HCT116 (cell line): ENCODE data around the gene MYO1B. TPM values are rescaled to one million over a fixed set of nuclear protein-coding genes. Genes with fewer than 3 reads are reported as not detected.
A peak's percentile ranks its signal among the peaks of the same experiment; 100 is the strongest.

Experiments used
- ATAC-seq: fragments of 200-7000 bp; cut with Tn5 transposase; 2 replicates; pipeline ENCODE4 v1.9.1; 2020; ENCODE audit warnings: mild to moderate bottlenecking, moderate library complexity
- BruUV-seq: library from RNA; stranded (reverse); fragments of 400-500 nt; replicated peaks from 2 replicates; lab custom pipeline; 2021; lab: Mats Ljungman, UMichigan
- CTCF ChIA-PET: fragments of 300-600 bp; sonication (Branson Sonifier 250); formaldehyde crosslinking; loops from one replicate; lab custom pipeline; 2021; ENCODE audit warnings: antibody characterized with exemption; lab: Charles Lee
- POLR2A ChIA-PET: fragments of 300-600, 350-600 bp; sonication (Branson Sonifier 250); formaldehyde crosslinking; loops from one replicate; lab custom pipeline; 2021; ENCODE audit warnings: antibody characterized with exemption; lab: Charles Lee
- RAD21 ChIA-PET, 2 experiments: fragments of 300-600 bp; sonication (Branson Sonifier 250); formaldehyde crosslinking; loops; one replicate each; lab custom pipeline; 2023; ENCODE audit warnings: low total read pairs in 2 of 2; ENCODE audit not compliant: uncharacterized antibody in 2 of 2, unreplicated experiment in 2 of 2, low non-redundant PET in 1 of 2; lab: Charles Lee
- DNase-seq: peaks from one replicate; pipeline ENCODE4 v3.0.0-alpha.2; 2010; ENCODE audit warnings: low read depth, low spot score
- H2AFZ ChIP-seq: fragments of 200-600 bp; shearing (Covaris generic), sonication (generic); 2 replicates; pipeline ENCODE4 v1.6.1; 2017; ENCODE audit warnings: low read depth, mixed run types, mixed read lengths, antibody characterized with exemption, low read length; ENCODE audit not compliant: poor library complexity, severe bottlenecking
- H3K27ac ChIP-seq: 2 replicates; pipeline ENCODE4 v1.5.1; 2012; ENCODE audit warnings: low read depth, low read length
- H3K27me3 ChIP-seq: fragments of 200-600 bp; sonication (generic); 2 replicates; pipeline ENCODE4 v1.6.1; 2016; ENCODE audit warnings: mixed run types, low read length, mixed read lengths; ENCODE audit not compliant: insufficient read depth
- H3K36me3 ChIP-seq, 2 experiments: fragments of 200-500 bp in 1 of 2; fragments of 200-600 bp in 1 of 2; sonication (Bioruptor generic) in 1 of 2; sonication (generic) in 1 of 2; 2 replicates each; pipeline versions ENCODE4 v1.5.1 to v1.6.1; 2014 to 2016; ENCODE audit warnings: low read length in 2 of 2, inconsistent platforms in 1 of 2, mixed read lengths in 1 of 2, mixed run types in 1 of 2; ENCODE audit not compliant: insufficient read depth in 2 of 2, control insufficient read depth in 1 of 2
- H3K4me1 ChIP-seq, 2 experiments: fragments of 200-600 bp in 1 of 2; sonication (generic) in 1 of 2; 2 replicates each; pipeline versions ENCODE4 v1.5.1 to v1.6.1; 2012 to 2017; ENCODE audit warnings: low read length in 2 of 2, inconsistent platforms in 1 of 2, mild to moderate bottlenecking in 1 of 2, mixed read lengths in 1 of 2, mixed run types in 1 of 2, moderate library complexity in 1 of 2; ENCODE audit not compliant: insufficient read depth in 2 of 2, control insufficient read depth in 1 of 2
- H3K4me2 ChIP-seq: fragments of 200-600 bp; sonication (generic); 2 replicates; pipeline ENCODE4 v1.6.1; 2017; ENCODE audit warnings: mixed run types, low read length, mixed read lengths
- H3K4me3 ChIP-seq, 2 experiments: fragments of 200-600 bp in 1 of 2; sonication (generic) in 1 of 2; replicated peaks in 1 of 2; 2 replicates each; pipeline ENCODE4 v1.5.1; 2011 to 2016; ENCODE audit warnings: low read length in 2 of 2, control low read depth in 1 of 2, low read depth in 1 of 2, mild to moderate bottlenecking in 1 of 2, mixed read lengths in 1 of 2, mixed run types in 1 of 2
- H3K79me2 ChIP-seq: fragments of 200-600 bp; sonication (generic); 2 replicates; pipeline ENCODE4 v1.6.1; 2017; ENCODE audit warnings: mild to moderate bottlenecking, mixed run types, low read length, moderate library complexity, mixed read lengths; ENCODE audit not compliant: insufficient read depth
- H3K9ac ChIP-seq: fragments of 200-600 bp; sonication (generic); 2 replicates; pipeline ENCODE4 v1.6.1; 2016; ENCODE audit warnings: low read length, mixed read lengths
- H3K9me2 ChIP-seq: fragments of 200-600 bp; sonication (generic), shearing (Covaris generic); 2 replicates; pipeline ENCODE4 v1.6.1; 2017; ENCODE audit warnings: mixed run types, mild to moderate bottlenecking, moderate library complexity; ENCODE audit not compliant: insufficient read depth
- H3K9me3 ChIP-seq, 2 experiments: fragments of 200-500 bp in 1 of 2; fragments of 200-600 bp in 1 of 2; sonication (Bioruptor generic) in 1 of 2; sonication (generic) in 1 of 2; 2 replicates each; pipeline ENCODE4 v1.6.1; 2014 to 2017; ENCODE audit warnings: low read length in 2 of 2, mixed read lengths in 2 of 2, inconsistent platforms in 1 of 2, low read depth in 1 of 2, mild to moderate bottlenecking in 1 of 2, mixed run types in 1 of 2, moderate library complexity in 1 of 2; ENCODE audit not compliant: control insufficient read depth in 1 of 2, insufficient read depth in 1 of 2
- H4K20me1 ChIP-seq: fragments of 200-600 bp; sonication (generic), shearing (Covaris generic); 2 replicates; pipeline ENCODE4 v1.6.1; 2017; ENCODE audit warnings: mixed run types, mild to moderate bottlenecking, moderate library complexity; ENCODE audit not compliant: insufficient read depth
- CEBPB ChIP-seq: IDR thresholded peaks from 2 replicates; pipeline ENCODE4 v1.6.1; 2012; ENCODE audit warnings: low read depth
- EGR1 ChIP-seq: IDR thresholded peaks from 2 replicates; pipeline ENCODE4 v1.6.1; 2012; ENCODE audit warnings: low read depth
- EZH2 ChIP-seq: fragments of 200-600 bp; sonication (generic); IDR thresholded peaks from 2 replicates; pipeline ENCODE4 v1.6.1; 2017; ENCODE audit warnings: antibody characterized with exemption, mixed run types
- FOSL1 ChIP-seq: IDR thresholded peaks from 2 replicates; pipeline ENCODE4 v1.6.1; 2012; ENCODE audit warnings: low read depth
- SP1 ChIP-seq: IDR thresholded peaks from 2 replicates; pipeline ENCODE4 v1.6.1; 2012; ENCODE audit warnings: low read depth
- YY1 ChIP-seq: IDR thresholded peaks from 2 replicates; pipeline ENCODE4 v1.6.1; 2011; ENCODE audit warnings: low read length, low read depth, moderate library complexity, mild to moderate bottlenecking; ENCODE audit not compliant: insufficient replicate concordance; ENCODE audit errors: extremely low read depth
- intact Hi-C: fragments of 100-400 bp; cut with micrococcal nuclease; formaldehyde crosslinking; loops from 2 replicates; pipeline ENCODE4 v1.10.0; 2022
- total RNA-seq: library from RNA; stranded (reverse); gene quantifications from one replicate; pipeline ENCODE4 v1.2.1, GENCODE V29; 2021; ENCODE audit not compliant: unreplicated experiment
- TF ChIP-seq, protein P1 (sequence below): IDR thresholded peaks from 2 replicates; pipeline ENCODE4 v1.6.1; 2012
- TF ChIP-seq, protein P2 (sequence below): IDR thresholded peaks from 2 replicates; pipeline ENCODE4 v1.6.1; 2012

The MYO1B gene
- total RNA-seq, 1 experiment from 2014 or later: 51.7 TPM

DNA sequence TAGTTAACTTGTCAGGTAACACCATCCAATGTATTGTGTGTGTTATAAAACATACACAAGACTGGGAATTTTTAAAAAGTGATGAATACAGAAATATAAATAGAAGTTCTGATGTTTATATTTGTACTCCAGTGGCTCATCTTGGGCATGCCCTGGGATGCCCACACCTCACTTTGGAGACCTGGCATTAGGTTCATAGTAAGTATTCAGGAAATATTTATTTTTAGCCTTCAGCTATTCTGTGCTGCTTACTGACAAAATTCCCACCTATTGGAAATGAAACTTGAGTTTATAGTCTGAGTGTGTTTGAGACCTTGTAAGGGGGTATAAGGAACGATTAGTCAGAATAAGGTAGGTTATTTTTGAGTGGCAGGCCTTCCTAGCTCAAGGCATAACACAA lies 67.5 kb downstream of the MYO1B start:
- H2AFZ ChIP-seq: no peak overlapping the region
- no peak overlapping the region; the same call in 1 of the 2 replicates for H3K4me2 ChIP-seq
- H3K27ac ChIP-seq: no peak overlapping the region
- DNase-seq (no peak), ATAC-seq (no peak)
- no peak overlapping the region for H3K9ac ChIP-seq
- ChIA-PET CTCF (no interaction called here), RAD21 (no interaction called here), POLR2A (no interaction called here)
- H3K79me2 ChIP-seq: peaks cover 23% of the 10 kb centered on the region
- no peaks in the 10 kb centered on the region for H3K36me3 ChIP-seq
- H4K20me1 ChIP-seq: no peaks in the 10 kb centered on the region
- H3K9me2 ChIP-seq: no peaks in the 10 kb centered on the region
- H3K9me3 ChIP-seq: no peaks in the 10 kb centered on the region
- no peak overlapping the region for H3K4me3 ChIP-seq
- TF ChIP-seq YY1 (no peak), EGR1 (no peak), EZH2 (no peak), SP1 (no peak), FOSL1 (no peak)
- TF ChIP-seq, protein P1, sequence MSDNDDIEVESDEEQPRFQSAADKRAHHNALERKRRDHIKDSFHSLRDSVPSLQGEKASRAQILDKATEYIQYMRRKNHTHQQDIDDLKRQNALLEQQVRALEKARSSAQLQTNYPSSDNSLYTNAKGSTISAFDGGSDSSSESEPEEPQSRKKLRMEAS: no peak
- intact Hi-C loops: no loop called here
- peaks cover 24 to 33% of the 10 kb centered on the region in 2 experiments for H3K4me1 ChIP-seq
- BruUV-seq: no TSS peak
- H3K27me3 ChIP-seq: no peaks in the 10 kb centered on the region

- no peak overlapping the region for H3K27ac ChIP-seq
- no peak overlapping the region for H3K9ac ChIP-seq
- H3K9me2 ChIP-seq: no peaks in the 10 kb centered on the region
- no peaks in the 10 kb centered on the region for H3K36me3 ChIP-seq
- H3K4me2 ChIP-seq: no peak overlapping the region
- ChIA-PET CTCF (no interaction called here), RAD21 (no interaction called here), POLR2A (no interaction called here)
- no peaks in the 10 kb centered on the region for H3K27me3 ChIP-seq
- DNase-seq (no peak), ATAC-seq (no peak)
- no peaks in the 10 kb centered on the region for H3K9me3 ChIP-seq
- no peaks in the 10 kb centered on the region for H4K20me1 ChIP-seq
- peaks cover 27% of the 10 kb centered on the region for H3K79me2 ChIP-seq
- TF ChIP-seq, protein P2, sequence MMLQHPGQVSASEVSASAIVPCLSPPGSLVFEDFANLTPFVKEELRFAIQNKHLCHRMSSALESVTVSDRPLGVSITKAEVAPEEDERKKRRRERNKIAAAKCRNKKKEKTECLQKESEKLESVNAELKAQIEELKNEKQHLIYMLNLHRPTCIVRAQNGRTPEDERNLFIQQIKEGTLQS: no peak
- peak; percentile 64 for TF ChIP-seq CEBPB
- intact Hi-C loops: no loop called here
- H3K4me1 ChIP-seq: peaks cover 41 to 51% of the 10 kb centered on the region in 2 experiments
- no peak overlapping the region for H2AFZ ChIP-seq
- no TSS peak for BruUV-seq
- H3K4me3 ChIP-seq: no peak overlapping the region
Observed at GRCh38 chr2:191314697-191315364, 69.6 kb downstream of the MYO1B start.
